HTERT RPE-1 (cell line): ENCODE measurements around the gene DPYSL3.

ENCODE experiments used
- in situ Hi-C: fragments of 300-500 bp; cut with MboI; formaldehyde crosslinking; loops from 4 replicates; pipeline ENCODE4 v1.14.3; 2020; ENCODE audit warnings: low sequenced_read_pairs

The DPYSL3 gene

DNA sequence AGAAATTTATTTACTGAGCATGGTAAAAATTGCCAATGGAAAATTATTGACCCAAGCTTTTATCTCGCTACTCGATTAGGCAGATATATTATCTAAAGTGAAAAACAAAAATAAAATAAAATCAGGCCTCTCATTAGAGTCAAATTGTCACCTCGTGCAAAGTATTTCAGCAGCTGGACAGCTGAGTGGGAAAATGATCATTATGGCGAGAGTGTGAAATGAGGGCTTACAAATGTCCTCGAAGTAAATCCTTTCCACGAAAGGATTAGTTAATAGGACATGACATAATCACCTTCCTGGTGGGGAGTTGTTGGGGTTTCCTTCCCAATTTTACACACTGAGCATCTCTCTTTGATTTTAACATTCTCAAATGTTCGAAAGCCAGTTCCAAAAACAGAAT lies 5.4 kb upstream of the DPYSL3 start:
- in situ Hi-C loops: no loop called here

DNA sequence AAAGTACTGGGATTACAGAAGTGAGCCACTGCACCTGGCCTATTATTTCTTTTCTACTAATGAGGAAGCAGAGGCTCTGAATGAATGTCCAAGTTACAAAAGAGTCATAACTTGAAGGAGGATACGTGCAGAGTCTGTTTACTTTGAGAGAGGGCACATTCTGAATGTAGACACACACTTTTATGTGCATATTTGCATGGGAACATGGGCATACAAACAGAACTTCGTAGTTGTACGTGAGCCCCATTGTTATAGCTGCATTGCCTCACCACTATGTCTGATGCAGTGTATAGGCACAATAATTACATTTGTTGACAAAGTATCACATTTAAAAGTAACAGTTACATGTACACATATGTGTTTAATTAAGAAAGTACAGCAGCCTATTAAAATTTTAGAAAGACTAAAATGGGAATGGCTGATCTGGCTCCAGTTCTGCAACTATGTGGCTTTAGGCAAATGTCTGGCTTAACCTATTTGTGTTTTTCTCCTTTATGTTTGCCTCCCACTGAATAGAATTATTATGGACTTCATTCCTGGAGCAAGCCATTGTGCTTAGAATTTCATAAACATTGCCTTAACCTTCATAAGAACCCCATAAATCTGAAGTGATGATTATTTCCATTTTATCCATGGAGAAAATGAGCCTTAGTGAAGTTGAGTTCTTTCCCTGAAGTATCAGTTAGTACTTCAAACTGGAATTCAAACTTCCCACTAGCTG lies 3.0 kb upstream of the DPYSL3 start:
- in situ Hi-C loops: no loop called here

GRCh38 chr5:147510885-147511284 lies 1.0 kb upstream of the DPYSL3 start:
- in situ Hi-C loops: no loop called here

GRCh38 chr5:147509041-147509709 lies 693 bp downstream of the DPYSL3 start:
- in situ Hi-C loops: no loop called here

- in situ Hi-C loops: no loop called here
Measured at GRCh38 chr5:147508711-147509040, 1.2 kb downstream of the DPYSL3 start.

GRCh38 chr5:147507480-147508126 lies 2.3 kb downstream of the DPYSL3 start:
- in situ Hi-C loops: no loop called here

DNA sequence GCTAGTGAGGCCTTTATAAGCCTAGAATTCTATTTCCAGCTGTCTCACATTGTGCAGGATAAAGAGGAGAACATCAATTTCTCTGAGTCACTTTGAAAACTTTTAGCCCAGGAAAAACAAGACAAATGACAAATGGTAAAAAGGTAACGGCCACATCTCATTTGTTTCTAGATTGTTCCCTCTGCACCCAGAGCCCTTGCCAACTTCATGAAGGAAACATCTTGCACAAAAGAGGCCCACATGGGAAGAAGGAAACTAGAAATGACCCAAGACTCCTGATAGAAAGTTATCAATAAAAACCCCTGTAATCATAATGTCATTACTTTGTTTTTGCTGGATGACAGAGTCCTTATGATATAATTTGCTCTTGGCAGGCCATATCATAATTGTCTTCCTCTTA lies 5.3 kb downstream of the DPYSL3 start:
- in situ Hi-C loops: no loop called here

GRCh38 chr5:147504011-147504410 lies 5.9 kb downstream of the DPYSL3 start:
- in situ Hi-C loops: no loop called here

GRCh38 chr5:147490989-147491388 lies 18.9 kb downstream of the DPYSL3 start:
- in situ Hi-C loops: no loop called here

- in situ Hi-C loops: no loop called here
Measured at GRCh38 chr5:147487031-147487750, 22.7 kb downstream of the DPYSL3 start.

DNA sequence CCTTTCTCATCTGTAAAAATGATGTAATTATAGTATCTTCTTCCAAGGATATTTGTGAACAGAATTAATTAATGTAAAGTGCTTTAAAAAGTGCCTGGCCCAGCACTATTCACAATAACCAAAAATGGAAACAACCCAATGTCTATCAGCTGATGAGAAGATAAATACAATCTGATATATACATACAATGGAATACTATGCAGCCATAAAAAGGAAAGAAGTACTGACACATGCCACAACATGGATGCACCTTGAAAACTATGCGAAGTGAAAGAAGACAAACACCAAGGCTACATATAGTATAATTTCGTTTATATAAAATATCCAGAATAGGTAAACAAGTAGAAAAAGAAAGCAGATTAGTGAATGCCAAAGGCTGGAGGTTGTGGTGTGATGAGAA lies 24.1 kb downstream of the DPYSL3 start:
- in situ Hi-C loops: no loop called here

DNA sequence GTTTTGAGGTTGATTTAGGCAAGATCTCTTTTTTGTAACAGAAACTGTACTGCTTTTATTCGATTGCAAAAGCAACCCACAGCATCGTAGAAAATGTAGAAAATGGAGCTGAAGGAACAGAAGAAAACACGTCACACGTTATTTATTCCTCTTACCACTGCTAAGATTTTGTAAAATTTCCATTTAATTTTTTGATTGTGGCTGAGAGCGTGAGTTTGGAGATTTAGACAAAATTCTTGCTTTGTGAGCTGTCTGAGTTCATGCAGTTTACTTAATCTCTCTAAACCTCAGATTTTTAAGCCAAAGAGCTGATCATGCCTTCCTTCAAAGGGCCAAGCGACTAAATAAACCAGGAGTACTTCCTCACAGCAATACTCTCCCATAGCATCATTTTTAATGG lies 24.8 kb downstream of the DPYSL3 start:
- in situ Hi-C loops: no loop called here

GRCh38 chr5:147484708-147485020 lies 25.2 kb downstream of the DPYSL3 start:
- in situ Hi-C loops: no loop called here

GRCh38 chr5:147483961-147484707 lies 25.7 kb downstream of the DPYSL3 start:
- in situ Hi-C loops: no loop called here

- in situ Hi-C loops: no loop called here
Measured at GRCh38 chr5:147483188-147483790, 26.6 kb downstream of the DPYSL3 start.

DNA sequence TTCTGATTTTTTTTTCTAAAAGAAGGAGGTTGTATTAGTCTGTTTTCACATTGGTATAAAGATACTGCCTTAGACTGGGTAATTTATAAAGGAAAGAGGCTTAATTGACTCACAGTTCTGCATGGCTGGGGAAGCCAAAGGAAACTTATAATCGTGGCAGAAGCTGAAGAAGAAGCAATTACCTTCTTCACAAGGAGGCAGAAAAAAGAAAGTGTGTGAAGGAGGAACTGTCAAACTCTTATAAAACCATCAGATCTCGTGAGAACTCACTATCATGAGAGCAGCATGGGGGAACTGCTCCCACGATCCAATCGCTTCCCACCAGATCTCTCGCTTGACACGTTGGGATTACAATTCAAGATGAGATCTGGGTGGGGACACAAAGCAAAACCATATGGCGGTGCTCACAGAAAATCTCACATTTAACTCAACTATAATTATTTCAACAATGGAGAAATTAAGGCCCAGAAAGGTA lies 27.1 kb downstream of the DPYSL3 start:
- in situ Hi-C loops: no loop called here

DNA sequence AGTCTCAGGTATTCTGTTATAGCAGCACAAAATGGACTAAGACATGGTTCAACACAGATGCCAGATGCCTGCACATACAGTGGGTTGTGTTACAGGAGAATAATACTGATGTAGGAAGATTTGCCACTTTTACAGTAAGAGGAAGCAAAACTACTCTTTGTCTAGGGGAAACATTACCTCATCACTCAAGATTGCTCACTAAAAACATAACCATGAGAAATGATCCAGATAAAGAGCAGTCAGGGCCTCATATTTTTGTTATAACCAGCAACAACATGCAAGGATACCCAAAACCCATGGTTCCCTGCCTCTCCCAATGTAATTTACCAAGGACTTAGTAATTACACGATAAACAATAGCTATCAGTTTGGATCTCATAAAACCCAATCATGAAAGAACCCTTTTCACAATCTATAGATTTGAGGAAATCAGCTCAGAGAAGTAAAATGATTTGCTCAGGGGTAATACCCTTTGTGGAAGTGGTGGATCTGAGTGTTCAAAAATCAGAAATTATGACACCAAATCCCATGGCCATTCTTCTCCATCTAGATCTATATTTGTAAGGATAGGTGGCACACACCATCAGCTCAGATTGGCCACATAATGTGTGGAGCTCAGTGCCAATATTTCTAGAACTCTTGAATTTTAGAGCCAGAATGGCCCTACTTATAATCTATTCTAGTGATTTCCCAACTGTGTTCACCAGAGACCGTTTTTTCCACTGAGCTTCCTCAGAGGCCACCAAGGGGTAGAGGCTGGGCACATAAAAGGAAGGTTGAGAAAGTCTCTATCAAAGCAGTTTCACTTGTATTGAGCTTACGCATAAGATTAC lies 27.8 kb downstream of the DPYSL3 start:
- in situ Hi-C loops: no loop called here

DNA sequence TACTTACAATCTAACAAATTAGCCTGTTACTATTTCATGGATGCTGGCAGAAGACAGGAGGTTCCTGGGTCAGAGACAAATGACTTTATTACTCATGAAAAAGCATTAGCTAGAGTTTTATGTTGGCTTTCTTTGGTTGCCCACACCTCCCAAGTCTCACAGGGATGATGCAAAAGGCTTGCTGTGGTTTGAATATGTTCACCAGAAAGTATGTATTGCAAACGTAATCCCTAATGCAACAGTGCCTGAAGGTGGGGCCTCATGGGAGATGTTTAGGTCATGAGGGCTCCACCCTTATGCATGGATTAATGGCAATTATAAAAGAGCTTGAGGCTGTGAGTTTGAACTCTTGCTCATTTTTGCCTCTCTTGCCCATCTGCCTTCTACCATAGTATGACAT lies 28.5 kb downstream of the DPYSL3 start:
- in situ Hi-C loops: no loop called here

GRCh38 chr5:147479949-147480348 lies 29.9 kb downstream of the DPYSL3 start:
- in situ Hi-C loops: no loop called here

- in situ Hi-C loops: no loop called here
Measured at GRCh38 chr5:147479444-147479843, 30.4 kb downstream of the DPYSL3 start.
